Adipocyte (in vitro differentiated cells): ENCODE results near the gene FAM222B.

Experiments
- DNase-seq: peaks from one replicate; pipeline ENCODE4 v3.0.0-alpha.2; 2015; ENCODE audit warnings: low read depth
- H3K27me3 ChIP-seq: replicated peaks from 2 replicates; pipeline ENCODE4 v1.7.0; 2013; ENCODE audit warnings: mild to moderate bottlenecking, low read length, moderate library complexity; ENCODE audit not compliant: control insufficient read depth, insufficient read depth
- H3K36me3 ChIP-seq: 2 replicates; pipeline ENCODE4 v1.7.0; 2013; ENCODE audit warnings: low read length, mild to moderate bottlenecking, moderate library complexity; ENCODE audit not compliant: control insufficient read depth, insufficient read depth, severe bottlenecking
- H3K4me1 ChIP-seq: 2 replicates; pipeline ENCODE4 v1.7.0; 2013; ENCODE audit warnings: mild to moderate bottlenecking, low read length, moderate library complexity; ENCODE audit not compliant: control insufficient read depth, insufficient read depth
- H3K4me3 ChIP-seq: 2 replicates; pipeline ENCODE4 v1.7.0; 2013; ENCODE audit warnings: mild to moderate bottlenecking, low read length, moderate library complexity
- H3K9ac ChIP-seq: 2 replicates; pipeline ENCODE4 v1.7.0; 2013; ENCODE audit warnings: mild to moderate bottlenecking, low read length, moderate library complexity
- H3K9me3 ChIP-seq: 2 replicates; pipeline ENCODE4 v1.7.0; 2013; ENCODE audit warnings: mild to moderate bottlenecking, low read length, moderate library complexity; ENCODE audit not compliant: control insufficient read depth

The FAM222B gene

GRCh38 chr17:28711723-28712031 is 130.9 kb downstream of the FAM222B start, which contains the start of gene PROCA1:
Gene PROCA1 (minus strand): TSS chr17:28711888. CDS start chr17:28711660, 228 bp downstream.
- Histone ChIP-seq H3K36me3 (peaks cover 19% of the 10 kb centered on the region), H3K4me3 (peak within 1 kb of the TSS; percentile 71), H3K9ac (peak within 1 kb of the TSS; percentile 78), H3K4me1 (peaks cover 8% of the 10 kb centered on the region), H3K9me3 (no peaks in the 10 kb centered on the region), H3K27me3 (no peaks in the 10 kb centered on the region)
- no peak for DNase-seq

GRCh38 chr17:28710861-28711722 is 131.5 kb downstream of the FAM222B start:
- Histone ChIP-seq H3K9ac (peak overlapping the region; percentile 78), H3K9me3 (no peaks in the 10 kb centered on the region), H3K27me3 (no peaks in the 10 kb centered on the region), H3K4me1 (peaks cover 3% of the 10 kb centered on the region), H3K36me3 (peaks cover 19% of the 10 kb centered on the region), H3K4me3 (peak overlapping the region; percentile 71)
- DNase-seq, result peak; percentile 97

- Histone ChIP-seq H3K36me3 (peaks cover 26% of the 10 kb centered on the region), H3K9ac (no peak overlapping the region), H3K9me3 (no peaks in the 10 kb centered on the region), H3K4me3 (no peak overlapping the region), H3K4me1 (peaks cover 10% of the 10 kb centered on the region), H3K27me3 (no peaks in the 10 kb centered on the region)
- no peak for DNase-seq
Observed at GRCh38 chr17:28707339-28707720, 135.3 kb downstream of the FAM222B start.

GRCh38 chr17:28706471-28707338 is 135.9 kb downstream of the FAM222B start:
- Histone ChIP-seq H3K36me3 (peaks cover 32% of the 10 kb centered on the region), H3K9ac (no peak overlapping the region), H3K9me3 (no peaks in the 10 kb centered on the region), H3K4me1 (peaks cover 11% of the 10 kb centered on the region), H3K4me3 (no peak overlapping the region), H3K27me3 (no peaks in the 10 kb centered on the region)
- DNase-seq, result no peak
